H1 (cell line): ENCODE measurements around the gene NXN. TPM values are rescaled to one million over a fixed set of nuclear protein-coding genes. Genes with fewer than 3 reads are reported as not detected.

Experiments used
- CTCF ChIA-PET: fragments of 300-600 bp; sonication (Branson Sonifier 250); formaldehyde crosslinking; loops from one replicate; lab custom pipeline; 2021; ENCODE audit not compliant: partially characterized antibody; lab: Charles Lee
- POLR2A ChIA-PET: fragments of 300-600 bp; sonication (Branson Sonifier 250); formaldehyde crosslinking; loops from one replicate; lab custom pipeline; 2021; ENCODE audit warnings: inconsistent platforms; ENCODE audit not compliant: partially characterized antibody; lab: Charles Lee
- DNase-seq, 2 experiments: peaks; one replicate each; pipeline versions ENCODE4 v3.0.0 to v3.0.0-alpha.2; 2010 to 2022; ENCODE audit warnings: low spot score in 2 of 2, low read depth in 1 of 2, mixed read lengths in 1 of 2
- FAIRE-seq: peaks from 2 replicates; lab custom pipeline; 2011; peaks lifted over from hg19 to GRCh38; lab: Jason Lieb, UNC
- H2AFZ ChIP-seq: 2 replicates; pipeline ENCODE4 v1.8.1; 2012; ENCODE audit warnings: low read length, inconsistent platforms
- H2AK5ac ChIP-seq: 2 replicates; pipeline ENCODE4 v1.6.1; 2013; ENCODE audit warnings: low read depth, low read length
- H2BK120ac ChIP-seq: replicated peaks from 2 replicates; pipeline ENCODE3; 2013; ENCODE audit warnings: low read depth, low read length, inconsistent platforms
- H2BK12ac ChIP-seq: 2 replicates; pipeline ENCODE4 v1.6.1; 2013; ENCODE audit warnings: low read depth, low read length
- H2BK15ac ChIP-seq: 2 replicates; pipeline ENCODE4 v1.6.1; 2013; ENCODE audit warnings: low read length
- H2BK20ac ChIP-seq: 2 replicates; pipeline ENCODE4 v1.6.1; 2013; ENCODE audit warnings: low read length
- H2BK5ac ChIP-seq: 2 replicates; pipeline ENCODE4 v1.6.1; 2013; ENCODE audit warnings: low read depth, low read length
- H3K14ac ChIP-seq: 2 replicates; pipeline ENCODE4 v1.6.1; 2013; ENCODE audit warnings: inconsistent platforms; ENCODE audit not compliant: insufficient read length
- H3K18ac ChIP-seq: 2 replicates; pipeline ENCODE4 v1.6.1; 2013; ENCODE audit warnings: low read length; ENCODE audit errors: extremely low read depth
- H3K23ac ChIP-seq: 2 replicates; pipeline ENCODE4 v1.6.1; 2013; ENCODE audit warnings: inconsistent platforms; ENCODE audit not compliant: insufficient read length
- H3K23me2 ChIP-seq: 2 replicates; pipeline ENCODE4 v1.6.1; 2013; ENCODE audit warnings: low read depth, low read length
- H3K27ac ChIP-seq: 2 replicates; pipeline ENCODE4 v1.6.1; 2011; ENCODE audit warnings: low read depth, low read length, inconsistent platforms
- H3K27me3 ChIP-seq, 4 experiments: replicated peaks in 1 of 4; 1 replicate in 1 of 4; 2 replicates in 3 of 4; pipeline versions ENCODE4 v1.6.1 to v1.8.1; 2011 to 2013; ENCODE audit warnings: low read length in 3 of 4, mild to moderate bottlenecking in 3 of 4, inconsistent platforms in 2 of 4, mixed read lengths in 2 of 4, moderate library complexity in 1 of 4; ENCODE audit not compliant: control insufficient read depth in 3 of 4, insufficient read depth in 3 of 4; ENCODE audit errors: extremely low read depth in 1 of 4
- H3K36me3 ChIP-seq, 4 experiments: 2 replicates each; pipeline versions ENCODE4 v1.6.1 to v1.8.1; 2011 to 2013; ENCODE audit warnings: mild to moderate bottlenecking in 4 of 4, low read length in 3 of 4, moderate library complexity in 2 of 4, control low read depth in 1 of 4, inconsistent platforms in 1 of 4; ENCODE audit not compliant: insufficient read depth in 4 of 4, control insufficient read depth in 2 of 4
- H3K4ac ChIP-seq: replicated peaks from 2 replicates; pipeline ENCODE3; 2013; ENCODE audit warnings: low read length, low read depth, mixed read lengths, inconsistent platforms; ENCODE audit not compliant: insufficient read length
- H3K4me1 ChIP-seq, 4 experiments: replicated peaks in 1 of 4; 1 replicate in 1 of 4; 2 replicates in 3 of 4; pipeline versions ENCODE4 v1.6.1 to v1.8.1; 2011 to 2013; ENCODE audit warnings: low read length in 3 of 4, inconsistent platforms in 2 of 4, mixed read lengths in 1 of 4; ENCODE audit not compliant: insufficient read depth in 4 of 4, control insufficient read depth in 3 of 4
- H3K4me2 ChIP-seq, 2 experiments: 2 replicates each; pipeline versions ENCODE4 v1.6.1 to v1.8.1; 2011 to 2013; ENCODE audit warnings: low read depth in 2 of 2, low read length in 2 of 2, control low read depth in 1 of 2, inconsistent platforms in 1 of 2, mild to moderate bottlenecking in 1 of 2; ENCODE audit not compliant: insufficient read depth in 1 of 2
- H3K4me3 ChIP-seq, 4 experiments: fragments of 200-600, 300-600 bp in 1 of 4; sonication (generic), shearing (Covaris generic), sonication (Bioruptor Twin) in 1 of 4; 2 replicates each; pipeline versions ENCODE4 v1.5.1 to v1.8.1; 2011 to 2016; ENCODE audit warnings: low read length in 4 of 4, low read depth in 3 of 4, control low read depth in 2 of 4, inconsistent platforms in 2 of 4, mild to moderate bottlenecking in 2 of 4, mixed read lengths in 1 of 4, moderate library complexity in 1 of 4; ENCODE audit not compliant: insufficient read depth in 2 of 4; ENCODE audit errors: extremely low read depth in 1 of 4
- H3K56ac ChIP-seq: replicated peaks from 2 replicates; pipeline ENCODE3; 2013; ENCODE audit warnings: low read depth, mild to moderate bottlenecking, mixed read lengths, low read length, inconsistent platforms; ENCODE audit not compliant: insufficient read length
- H3K79me1 ChIP-seq: 2 replicates; pipeline ENCODE4 v1.6.1; 2013; ENCODE audit warnings: low read depth, low read length, control low read depth
- H3K79me2 ChIP-seq, 2 experiments: 2 replicates each; pipeline versions ENCODE4 v1.6.1 to v1.8.1; 2012 to 2013; ENCODE audit warnings: low read length in 2 of 2, mild to moderate bottlenecking in 2 of 2, inconsistent platforms in 1 of 2; ENCODE audit not compliant: insufficient read depth in 2 of 2, control insufficient read depth in 1 of 2
- H3K9ac ChIP-seq, 4 experiments: replicated peaks in 1 of 4; 1 replicate in 1 of 4; 2 replicates in 3 of 4; pipeline versions ENCODE4 v1.6.1 to v1.8.1; 2011 to 2013; ENCODE audit warnings: low read depth in 3 of 4, low read length in 3 of 4, control low read depth in 2 of 4, mild to moderate bottlenecking in 2 of 4, moderate library complexity in 2 of 4, inconsistent platforms in 1 of 4; ENCODE audit errors: extremely low read depth in 1 of 4
- H3K9me3 ChIP-seq, 2 experiments: 2 replicates each; pipeline versions ENCODE4 v1.6.1 to v1.8.1; 2012 to 2013; ENCODE audit warnings: mild to moderate bottlenecking in 2 of 2, moderate library complexity in 2 of 2, control low read depth in 1 of 2, inconsistent platforms in 1 of 2, low read depth in 1 of 2, low read length in 1 of 2, mixed read lengths in 1 of 2; ENCODE audit not compliant: insufficient read depth in 2 of 2
- H4K20me1 ChIP-seq, 2 experiments: replicated peaks in 1 of 2; 2 replicates each; pipeline versions ENCODE3 to v1.8.1; 2011 to 2013; ENCODE audit warnings: inconsistent platforms in 2 of 2, low read length in 2 of 2, mild to moderate bottlenecking in 1 of 2; ENCODE audit not compliant: insufficient read depth in 2 of 2, control insufficient read depth in 1 of 2
- H4K5ac ChIP-seq: 2 replicates; pipeline ENCODE4 v1.6.1; 2013; ENCODE audit warnings: low read length, low read depth, mixed read lengths, inconsistent platforms; ENCODE audit not compliant: insufficient read length
- H4K8ac ChIP-seq: 2 replicates; pipeline ENCODE4 v1.8.0; 2013; ENCODE audit warnings: mild to moderate bottlenecking, moderate library complexity, low read length, inconsistent platforms; ENCODE audit not compliant: insufficient read depth; ENCODE audit errors: extremely low read depth
- H4K91ac ChIP-seq: replicated peaks from 2 replicates; pipeline ENCODE3; 2013; ENCODE audit warnings: low read length, mixed read lengths, inconsistent platforms; ENCODE audit not compliant: insufficient read length
- CEBPB ChIP-seq: IDR thresholded peaks from 2 replicates; pipeline ENCODE4 v1.6.1; 2012; ENCODE audit warnings: low read depth, low read length
- EZH2 ChIP-seq: fragments of 200-600 bp; sonication (generic); IDR thresholded peaks from 2 replicates; pipeline ENCODE4 v1.7.1; 2012; ENCODE audit warnings: low read depth, mild to moderate bottlenecking, moderate library complexity, low read length, inconsistent platforms; ENCODE audit not compliant: severe bottlenecking
- FOSL1 ChIP-seq: IDR thresholded peaks from 2 replicates; pipeline ENCODE4 v1.6.1; 2011; ENCODE audit warnings: mild to moderate bottlenecking, low read depth, low read length, moderate library complexity; ENCODE audit not compliant: insufficient read depth
- GTF2F1 ChIP-seq: IDR thresholded peaks from 2 replicates; pipeline ENCODE4 v1.6.1; 2012; ENCODE audit warnings: low read depth, low read length, improper control_type of control experiment, borderline replicate concordance
- HDAC6 ChIP-seq: IDR thresholded peaks from one replicate; pipeline ENCODE4 v1.7.1; 2012; ENCODE audit warnings: low read depth, mild to moderate bottlenecking, inconsistent platforms, low read length, moderate library complexity
- KDM1A ChIP-seq: fragments of 200-600, 300-600 bp; sonication (generic); IDR thresholded peaks from 2 replicates; pipeline ENCODE4 v1.7.1; 2016; ENCODE audit warnings: mild to moderate bottlenecking, low read length, borderline replicate concordance
- NANOG ChIP-seq: IDR thresholded peaks from 2 replicates; pipeline ENCODE4 v1.6.1; 2011; ENCODE audit warnings: low read length, low read depth, mild to moderate bottlenecking, inconsistent platforms; ENCODE audit not compliant: insufficient read depth, poor library complexity, severe bottlenecking
- NRF1 ChIP-seq: IDR thresholded peaks from 2 replicates; pipeline ENCODE4 v1.6.1; 2011; ENCODE audit warnings: mild to moderate bottlenecking, low read depth, low read length, improper control_type of control experiment
- POU5F1 ChIP-seq: IDR thresholded peaks from 2 replicates; pipeline ENCODE4 v1.6.1; 2011; ENCODE audit warnings: low read depth, mild to moderate bottlenecking, low read length, moderate library complexity
- SIRT6 ChIP-seq: IDR thresholded peaks from one replicate; pipeline ENCODE4 v1.7.1; 2012; ENCODE audit warnings: low read length, inconsistent platforms
- SP1 ChIP-seq: IDR thresholded peaks from 2 replicates; pipeline ENCODE4 v1.6.1; 2011; ENCODE audit warnings: low read depth, low read length
- TAF7 ChIP-seq: optimal IDR thresholded peaks from 2 replicates; pipeline ENCODE3; 2011; ENCODE audit warnings: low read depth, mild to moderate bottlenecking, inconsistent platforms, low read length, moderate library complexity, borderline replicate concordance
- TBP ChIP-seq: IDR thresholded peaks from 2 replicates; pipeline ENCODE4 v1.6.1; 2011; ENCODE audit warnings: low read depth, low read length, improper control_type of control experiment
- WGBS, 2 experiments: shearing (Covaris generic) in 1 of 2; methylation state at CpG; one replicate each; pipeline versions ENCODE4 v1.1.6 to v1.1.7; 2013 to 2015; ENCODE audit warnings: low lambda C conversion rate in 2 of 2, mixed read lengths in 2 of 2, inconsistent platforms in 1 of 2, low coverage in 1 of 2, missing lambda C conversion rate in 1 of 2; ENCODE audit not compliant: insufficient replicate concordance in 2 of 2, insufficient coverage in 1 of 2, insufficient read length in 1 of 2; ENCODE audit errors: extremely low coverage in 1 of 2, missing lambda C conversion rate in 1 of 2; 5-methylcytosine and 5-hydroxymethylcytosine counted together
- polyA plus RNA-seq, 7 experiments: library from polyadenylated mRNA; depleted of rRNA in 3 of 7; stranded (reverse) in 5 of 7; unstranded in 2 of 7; fragments of >200 nt in 5 of 7; fragments of 200-250 nt in 2 of 7; gene quantifications; 1 replicate in 5 of 7; 2 replicates in 1 of 7; 4 replicates in 1 of 7; pipeline versions ENCODE4 v1.2.1 to v1.2.3, GENCODE V29; 2011 to 2013; ENCODE audit warnings: missing spikeins in 2 of 7, mixed read lengths in 2 of 7
- total RNA-seq: library from RNA; stranded (reverse); fragmentation: NEBNext Ultra II Directional; extraction: Animal tissue kit (Norgen Biotek cat#: 25700); gene quantifications from 2 replicates; pipeline ENCODE4 v1.2.1, GENCODE V29; 2021

NXN gene
- total and polyA plus RNA-seq, 2 of the 8 experiments (the other 6 are each of a cell fraction or from before 2014, with no cell fraction given): 94.1 to 107 TPM

DNA sequence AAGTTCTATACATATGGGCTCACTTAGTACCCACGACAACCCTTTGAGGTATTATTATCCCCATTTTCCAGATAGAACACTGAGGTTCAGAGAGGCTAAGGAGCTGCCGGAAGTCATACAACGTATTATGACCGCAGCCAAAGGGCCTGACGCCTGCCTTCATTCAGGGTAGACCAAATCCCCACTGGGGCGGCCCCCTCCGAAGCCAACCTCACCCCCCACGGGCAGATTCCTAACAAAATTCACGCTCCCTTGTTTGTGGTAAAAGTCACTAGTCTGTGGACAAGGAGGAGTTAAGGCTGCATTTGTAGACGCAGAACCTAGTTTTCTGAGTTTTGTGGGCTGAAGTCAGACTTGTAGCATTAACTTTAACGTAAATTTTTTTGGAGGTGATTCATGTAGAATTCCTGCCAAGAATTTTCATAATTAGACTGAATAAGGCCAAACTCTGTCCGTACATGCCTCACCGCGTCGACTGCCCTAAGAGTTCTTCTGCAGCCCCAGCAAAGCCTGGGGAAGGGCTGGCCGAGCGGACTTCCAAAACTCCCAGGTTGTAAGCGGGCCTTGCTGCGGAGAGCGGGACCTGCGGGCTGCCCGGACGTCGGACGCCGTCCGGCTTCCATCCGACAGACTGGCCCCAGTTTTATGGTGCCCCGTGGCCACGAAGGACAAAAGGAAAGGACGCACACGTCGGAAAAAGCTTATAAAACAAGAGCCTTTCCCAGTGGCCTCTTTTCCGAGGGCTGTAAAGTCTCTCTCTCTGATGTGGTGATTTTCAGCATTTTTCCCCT lies 75.7 kb downstream of the NXN start:
- Histone ChIP-seq H3K9me3 (no peaks in the 10 kb centered on the region), H2AFZ (no peak overlapping the region), H2AK5ac (no peak overlapping the region), H3K79me1 (peaks cover 5% of the 10 kb centered on the region; the same call in 1 of the 2 replicates), H3K79me2 (peaks cover 0 to 54% of the 10 kb centered on the region in 2 experiments; a peak in 2 of 4 replicates), H2BK15ac (no peak overlapping the region), H3K14ac (no peak overlapping the region), H2BK20ac (no peak overlapping the region), H3K56ac (no peak overlapping the region), H3K23ac (no peak overlapping the region), H2BK12ac (no peak overlapping the region), H3K23me2 (no peaks in the 10 kb centered on the region), H3K4me3 (no peak overlapping the region), H3K4me2 (no peak overlapping the region), H3K27ac (no peak overlapping the region), H4K20me1 (peaks cover 4% of the 10 kb centered on the region in 2 experiments), H2BK5ac (no peak overlapping the region), H4K91ac (no peak overlapping the region), H3K4me1 (peaks cover 4 to 10% (median 7%) of the 10 kb centered on the region in 4 experiments), H3K9ac (no peak overlapping the region), H4K8ac (no peak overlapping the region), H3K36me3 (no peaks in the 10 kb centered on the region), H3K27me3 (no peaks in the 10 kb centered on the region), H3K4ac (no peak overlapping the region), H3K18ac (no peak overlapping the region), H4K5ac (no peak overlapping the region), H2BK120ac (no peak overlapping the region)
- POLR2A ChIA-PET: interaction anchor here (1.1 kb wide), 1 partner anchor 22 kb away, joined by 3 read pairs; no protein-coding TSS in a partner anchor
- FAIRE-seq (no peak), DNase-seq (no peak)
- CTCF ChIA-PET: interaction anchor here (0.9 to 1.9 kb wide), 5 partner anchors 12 to 109 kb away, joined by 3 to 7 read pairs (median 4); no protein-coding TSS in a partner anchor
- no peak for TF ChIP-seq KDM1A
- TF ChIP-seq TBP: no peak
- no peak for TF ChIP-seq POU5F1
- TF ChIP-seq CEBPB: no peak
- TF ChIP-seq NRF1: no peak
- TF ChIP-seq TAF7: no peak
- TF ChIP-seq FOSL1: no peak
- no peak for TF ChIP-seq NANOG
- no peak for TF ChIP-seq SP1
- no peak for TF ChIP-seq HDAC6
- no peak for TF ChIP-seq SIRT6
- TF ChIP-seq EZH2: no peak
- TF ChIP-seq GTF2F1: no peak
- 85% methylated on average over 34 of the region's 34 CpGs; no CpG with 5 or more reads in 1 of the 2 experiments for WGBS, 2 experiments
